ENCODE data around the gene DAB1.

DNA sequence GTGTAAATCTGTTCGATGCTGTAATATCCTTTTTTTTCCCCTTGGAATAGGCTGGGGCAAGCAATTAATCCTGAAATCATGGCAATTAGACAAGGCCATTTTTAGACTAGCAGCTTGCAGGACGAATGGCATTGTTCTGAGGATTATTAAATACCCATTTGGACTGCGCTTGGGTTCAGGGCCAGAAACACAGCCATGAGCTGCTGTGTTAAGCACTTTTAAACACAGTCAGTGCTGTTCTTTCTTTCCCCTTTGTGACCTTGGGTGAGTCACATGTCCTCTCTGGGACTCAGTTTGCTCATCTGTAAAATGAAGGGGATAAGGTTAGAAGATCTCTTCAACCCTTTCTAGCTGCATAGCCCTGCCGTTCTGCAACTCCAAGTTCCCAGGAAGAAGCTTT is 399.4 kb downstream of the DAB1 start:
- TF ChIP-seq POLR2AphosphoS5 (IDR thresholded peaks at IDR 0.05): no peak
- TF ChIP-seq, protein P1, sequence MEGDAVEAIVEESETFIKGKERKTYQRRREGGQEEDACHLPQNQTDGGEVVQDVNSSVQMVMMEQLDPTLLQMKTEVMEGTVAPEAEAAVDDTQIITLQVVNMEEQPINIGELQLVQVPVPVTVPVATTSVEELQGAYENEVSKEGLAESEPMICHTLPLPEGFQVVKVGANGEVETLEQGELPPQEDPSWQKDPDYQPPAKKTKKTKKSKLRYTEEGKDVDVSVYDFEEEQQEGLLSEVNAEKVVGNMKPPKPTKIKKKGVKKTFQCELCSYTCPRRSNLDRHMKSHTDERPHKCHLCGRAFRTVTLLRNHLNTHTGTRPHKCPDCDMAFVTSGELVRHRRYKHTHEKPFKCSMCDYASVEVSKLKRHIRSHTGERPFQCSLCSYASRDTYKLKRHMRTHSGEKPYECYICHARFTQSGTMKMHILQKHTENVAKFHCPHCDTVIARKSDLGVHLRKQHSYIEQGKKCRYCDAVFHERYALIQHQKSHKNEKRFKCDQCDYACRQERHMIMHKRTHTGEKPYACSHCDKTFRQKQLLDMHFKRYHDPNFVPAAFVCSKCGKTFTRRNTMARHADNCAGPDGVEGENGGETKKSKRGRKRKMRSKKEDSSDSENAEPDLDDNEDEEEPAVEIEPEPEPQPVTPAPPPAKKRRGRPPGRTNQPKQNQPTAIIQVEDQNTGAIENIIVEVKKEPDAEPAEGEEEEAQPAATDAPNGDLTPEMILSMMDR (IDR thresholded peaks at IDR 0.05; ENCODE audit: poor library complexity, severe bottlenecking): no peak
- TF ChIP-seq, protein P2, sequence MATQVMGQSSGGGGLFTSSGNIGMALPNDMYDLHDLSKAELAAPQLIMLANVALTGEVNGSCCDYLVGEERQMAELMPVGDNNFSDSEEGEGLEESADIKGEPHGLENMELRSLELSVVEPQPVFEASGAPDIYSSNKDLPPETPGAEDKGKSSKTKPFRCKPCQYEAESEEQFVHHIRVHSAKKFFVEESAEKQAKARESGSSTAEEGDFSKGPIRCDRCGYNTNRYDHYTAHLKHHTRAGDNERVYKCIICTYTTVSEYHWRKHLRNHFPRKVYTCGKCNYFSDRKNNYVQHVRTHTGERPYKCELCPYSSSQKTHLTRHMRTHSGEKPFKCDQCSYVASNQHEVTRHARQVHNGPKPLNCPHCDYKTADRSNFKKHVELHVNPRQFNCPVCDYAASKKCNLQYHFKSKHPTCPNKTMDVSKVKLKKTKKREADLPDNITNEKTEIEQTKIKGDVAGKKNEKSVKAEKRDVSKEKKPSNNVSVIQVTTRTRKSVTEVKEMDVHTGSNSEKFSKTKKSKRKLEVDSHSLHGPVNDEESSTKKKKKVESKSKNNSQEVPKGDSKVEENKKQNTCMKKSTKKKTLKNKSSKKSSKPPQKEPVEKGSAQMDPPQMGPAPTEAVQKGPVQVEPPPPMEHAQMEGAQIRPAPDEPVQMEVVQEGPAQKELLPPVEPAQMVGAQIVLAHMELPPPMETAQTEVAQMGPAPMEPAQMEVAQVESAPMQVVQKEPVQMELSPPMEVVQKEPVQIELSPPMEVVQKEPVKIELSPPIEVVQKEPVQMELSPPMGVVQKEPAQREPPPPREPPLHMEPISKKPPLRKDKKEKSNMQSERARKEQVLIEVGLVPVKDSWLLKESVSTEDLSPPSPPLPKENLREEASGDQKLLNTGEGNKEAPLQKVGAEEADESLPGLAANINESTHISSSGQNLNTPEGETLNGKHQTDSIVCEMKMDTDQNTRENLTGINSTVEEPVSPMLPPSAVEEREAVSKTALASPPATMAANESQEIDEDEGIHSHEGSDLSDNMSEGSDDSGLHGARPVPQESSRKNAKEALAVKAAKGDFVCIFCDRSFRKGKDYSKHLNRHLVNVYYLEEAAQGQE (IDR thresholded peaks at IDR 0.05; ENCODE audit: borderline replicate concordance): no peak
- no peak for TF ChIP-seq MXI1 (conservative IDR thresholded peaks at IDR 0.05; ENCODE audit: poor library complexity, severe bottlenecking)
- TF ChIP-seq EZH2 (IDR thresholded peaks at IDR 0.05; ENCODE audit: borderline replicate concordance, insufficient read depth, low read length, poor library complexity, severe bottlenecking): no peak

Data from neural cell (in vitro differentiated cells).